SU-DHL-6 (cell line): Measurements from ENCODE around the gene ANKRD44.

Source experiments
- CTCF ChIP-seq: fragments of 200-600 bp; sonication (generic); IDR thresholded peaks from one replicate; pipeline ENCODE4 v1.5.1; 2017; ENCODE audit warnings: antibody characterized with exemption, mild to moderate bottlenecking, low read length, moderate library complexity; ENCODE audit not compliant: insufficient read depth, poor library complexity, severe bottlenecking
- EZH2phosphoT487 ChIP-seq: fragments of 200-600 bp; sonication (generic), shearing (Covaris generic); conservative IDR thresholded peaks from 2 replicates; pipeline ENCODE4 v1.6.1; 2018; ENCODE audit warnings: mild to moderate bottlenecking, antibody characterized with exemption, low read length, moderate library complexity, mixed read lengths

GRCh38 chr2:196966061-196966460 is 344.5 kb downstream of the ANKRD44 start:
- TF ChIP-seq CTCF (no peak), EZH2phosphoT487 (no peak)
